Thyroid gland (tissue), 4 donors: ENCODE data around the gene ASB2. TPM values are rescaled to one million over a fixed set of nuclear protein-coding genes. Genes with fewer than 3 reads are reported as not detected.

Source experiments
- DNase-seq, 2 donors: peaks; one replicate each; pipeline ENCODE4 v3.0.0-alpha.2; 2019
- H3K27ac ChIP-seq, 3 donors: fragments of 200-600 bp; sonication (generic); 1 replicate in 2 of 3; 2 replicates in 1 of 3; pipeline ENCODE4 v1.5.1; 2016 to 2019; ENCODE audit warnings: mild to moderate bottlenecking in 1 of 3, moderate library complexity in 1 of 3
- H3K27me3 ChIP-seq: fragments of 200-600 bp; sonication (generic); one replicate; pipeline ENCODE4 v1.5.1; 2019
- H3K36me3 ChIP-seq, 2 donors: fragments of 200-600 bp; sonication (generic); one replicate each; pipeline ENCODE4 v1.5.1; 2016 to 2019
- H3K4me1 ChIP-seq, 2 donors: fragments of 200-600 bp; sonication (generic); one replicate each; pipeline ENCODE4 v1.5.1; 2017 to 2019
- H3K4me3 ChIP-seq, 3 donors: fragments of 200-600 bp; sonication (generic); replicated peaks in 1 of 3; 1 replicate in 2 of 3; 2 replicates in 1 of 3; pipeline ENCODE4 v1.5.1; 2016; ENCODE audit warnings: mild to moderate bottlenecking in 1 of 3
- H3K9me3 ChIP-seq: fragments of 200-600 bp; sonication (generic); one replicate; pipeline ENCODE4 v1.5.1; 2017
- CTCF ChIP-seq, 6 experiments: fragments of 200-600 bp in 3 of 6; fragments of 450-650 bp in 3 of 6; sonication (generic) in 3 of 6; IDR thresholded peaks; one replicate each; pipeline ENCODE4 v1.5.1; 2016 to 2019; ENCODE audit warnings: antibody characterized with exemption in 6 of 6, mild to moderate bottlenecking in 2 of 6, inconsistent platforms in 1 of 6, moderate library complexity in 1 of 6
- POLR2A ChIP-seq, 2 donors: fragments of 450-650 bp; IDR thresholded peaks; one replicate each; pipeline ENCODE4 v1.6.1; 2017; ENCODE audit warnings: antibody characterized with exemption in 2 of 2, mild to moderate bottlenecking in 2 of 2, moderate library complexity in 1 of 2
- WGBS, 2 donors: methylation state at CpG; one replicate each; pipeline ENCODE4 v1.1.5; 2017; 5-methylcytosine and 5-hydroxymethylcytosine counted together
- intact Hi-C: fragments of 100-400 bp; cut with DNase I; formaldehyde crosslinking; loops from one replicate; pipeline ENCODE4 v1.15.1; 2023
- total RNA-seq, 4 donors: library from RNA; depleted of rRNA; stranded (reverse); fragments of >200 nt; gene quantifications; one replicate each; pipeline ENCODE4 v1.2.3, GENCODE V29; 2016

ASB2 gene
- total RNA-seq, 4 donors from 2014 or later = 0.67 to 3.8 (median 0.79) TPM; not detected in 1

- Histone ChIP-seq H3K9me3 (no peaks in the 10 kb centered on the region), H3K4me1 (no peaks in the 10 kb centered on the region), H3K27me3 (no peaks in the 10 kb centered on the region), H3K36me3 (no peaks in the 10 kb centered on the region), H3K27ac (no peak overlapping the region), H3K4me3 (no peak overlapping the region)
- 53% methylated on average over 9 to 13 of the region's 13 CpGs for WGBS, 2 donors
- TF ChIP-seq POLR2A (IDR thresholded peaks at IDR 0.05) (no peak), CTCF (IDR thresholded peaks at IDR 0.05) (no peak)
- intact Hi-C loops = no loop called here
- peak in 1 of 2 donors; percentile 10 for DNase-seq
These were observed 18.7 kb upstream of the ASB2 start for GRCh38 chr14:93994919-93995682.

- no peak overlapping the region for H3K4me3 ChIP-seq
- 80 to 81% methylated on average over 6 of the region's 6 CpGs for WGBS, 2 donors
- intact Hi-C loops = no loop called here
- H3K27me3 ChIP-seq = no peaks in the 10 kb centered on the region
- H3K27ac ChIP-seq = no peak overlapping the region
- no peaks in the 10 kb centered on the region for H3K4me1 ChIP-seq
- DNase-seq = no peak
- no peak for TF ChIP-seq POLR2A (IDR thresholded peaks at IDR 0.05)
- TF ChIP-seq CTCF (IDR thresholded peaks at IDR 0.05) = no peak
- no peaks in the 10 kb centered on the region for H3K36me3 ChIP-seq
- no peaks in the 10 kb centered on the region for H3K9me3 ChIP-seq
These were observed 17.0 kb upstream of the ASB2 start for GRCh38 chr14:93993382-93993781.

GRCh38 chr14:93991649-93992048 is 15.3 kb upstream of the ASB2 start:
- WGBS, 2 donors = 94% methylated on average over 4 of the region's 4 CpGs
- TF ChIP-seq POLR2A (IDR thresholded peaks at IDR 0.05) = no peak
- no peak for TF ChIP-seq CTCF (IDR thresholded peaks at IDR 0.05)
- DNase-seq = no peak
- intact Hi-C loops = no loop called here
- H3K4me1 ChIP-seq = peaks cover 0 to 10% of the 10 kb centered on the region in 2 donors
- H3K36me3 ChIP-seq = no peaks in the 10 kb centered on the region
- no peaks in the 10 kb centered on the region for H3K27me3 ChIP-seq
- no peaks in the 10 kb centered on the region for H3K9me3 ChIP-seq
- H3K27ac ChIP-seq = no peak overlapping the region
- H3K4me3 ChIP-seq = no peak overlapping the region

- Histone ChIP-seq H3K36me3 (no peaks in the 10 kb centered on the region), H3K27ac (no peak overlapping the region), H3K9me3 (no peaks in the 10 kb centered on the region), H3K4me1 (peaks cover 0 to 10% of the 10 kb centered on the region in 2 donors), H3K27me3 (no peaks in the 10 kb centered on the region), H3K4me3 (no peak overlapping the region)
- intact Hi-C loops = no loop called here
- TF ChIP-seq CTCF (IDR thresholded peaks at IDR 0.05) (no peak), POLR2A (IDR thresholded peaks at IDR 0.05) (no peak)
- WGBS, 2 donors = 83 to 89% methylated on average over 10 of the region's 10 CpGs
- no peak for DNase-seq
These were observed 14.8 kb upstream of the ASB2 start for GRCh38 chr14:93991212-93991611.

- Histone ChIP-seq H3K4me3 (no peak overlapping the region), H3K4me1 (peaks cover 0 to 10% of the 10 kb centered on the region in 2 donors), H3K27ac (no peak overlapping the region), H3K27me3 (no peaks in the 10 kb centered on the region), H3K9me3 (no peaks in the 10 kb centered on the region), H3K36me3 (no peaks in the 10 kb centered on the region)
- WGBS, 2 donors = 74 to 81% methylated on average over 4 of the region's 4 CpGs
- DNase-seq = no peak
- no peak for TF ChIP-seq CTCF (IDR thresholded peaks at IDR 0.05)
- no peak for TF ChIP-seq POLR2A (IDR thresholded peaks at IDR 0.05)
- intact Hi-C loops = no loop called here
These were observed 13.6 kb upstream of the ASB2 start for GRCh38 chr14:93989939-93990338.
